Mesenteric fat pad (tissue), 1 donor: ENCODE data around the gene CHST13. TPM values are rescaled to one million over a fixed set of nuclear protein-coding genes. Genes with fewer than 3 reads are reported as not detected.
A peak's percentile ranks its signal among the peaks of the same experiment; 100 is the strongest.

Source experiments
- DNase-seq: peaks from one replicate; pipeline ENCODE4 v3.0.0-alpha.2; 2020; ENCODE audit warnings: low spot score
- total RNA-seq: library from RNA; stranded (reverse); fragmentation: NEBNext Ultra II Directional; extraction: Animal tissue kit (Norgen Biotek cat#: 25700); gene quantifications from one replicate; pipeline ENCODE4 v1.2.1, GENCODE V29; 2021
- donor health status: DM: yes; HTN: yes; CAD: no.

CHST13 gene
- total RNA-seq, 1 donor from 2014 or later, result 2.3 TPM

DNA sequence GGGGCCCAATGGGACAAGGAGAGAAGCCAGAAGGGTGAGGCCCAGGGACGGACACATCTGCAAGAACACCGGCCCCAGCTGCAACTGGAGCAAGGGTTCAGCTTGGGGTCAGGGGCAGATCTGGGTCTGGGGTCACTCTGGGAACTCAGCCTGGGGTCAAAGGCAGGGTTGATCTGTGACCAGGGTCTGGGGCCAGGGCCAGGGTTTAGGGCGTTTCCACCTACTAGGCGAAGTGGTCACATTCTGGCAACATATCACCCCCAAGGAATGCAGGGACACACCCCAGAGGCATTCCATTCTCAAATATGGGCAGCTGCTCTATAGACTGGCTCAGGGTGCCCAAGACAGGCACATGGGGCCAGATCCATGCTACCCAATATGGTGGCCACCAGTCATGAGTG is 15.4 kb upstream of the CHST13 start:
- DNase-seq, result no peak

DNA sequence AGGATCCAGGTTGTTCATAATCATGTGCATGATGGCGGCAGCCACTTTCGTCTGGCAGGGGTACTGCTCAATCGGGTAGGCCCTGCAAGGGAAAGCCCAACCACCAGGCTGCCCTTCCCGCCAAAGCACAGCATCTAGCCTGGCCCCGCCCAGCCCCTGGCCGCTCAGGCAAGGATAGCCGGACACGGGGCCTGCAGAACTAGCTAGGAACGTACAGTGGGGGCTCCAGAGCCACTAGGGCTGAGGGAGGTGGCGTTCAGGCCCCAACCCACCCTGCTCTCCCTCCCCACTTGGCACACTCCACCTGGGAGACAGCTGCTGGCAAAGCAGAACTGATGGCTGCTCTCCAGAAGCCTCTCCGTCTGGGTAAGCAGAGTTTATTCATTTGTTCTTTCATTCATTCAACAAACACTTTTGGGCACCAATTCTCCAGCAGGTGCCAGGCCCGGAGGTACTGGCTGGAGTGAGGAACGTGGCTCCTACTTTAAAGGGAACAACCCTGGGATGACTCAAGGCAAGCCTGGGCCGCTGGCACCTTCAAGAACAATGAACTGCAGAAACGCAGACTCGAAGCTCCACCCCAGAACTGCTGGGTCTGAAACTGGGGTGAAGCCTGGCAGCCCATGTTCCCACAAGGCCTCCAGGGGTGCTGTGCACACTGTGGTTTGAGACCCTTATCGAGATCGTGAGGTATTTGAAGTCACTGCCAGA is 14.2 kb upstream of the CHST13 start:
- no peak for DNase-seq

- DNase-seq, result no peak
Measured at GRCh38 chr3:126510308-126510910, 13.5 kb upstream of the CHST13 start.

GRCh38 chr3:126511291-126511690 is 12.7 kb upstream of the CHST13 start:
- DNase-seq, result no peak

DNA sequence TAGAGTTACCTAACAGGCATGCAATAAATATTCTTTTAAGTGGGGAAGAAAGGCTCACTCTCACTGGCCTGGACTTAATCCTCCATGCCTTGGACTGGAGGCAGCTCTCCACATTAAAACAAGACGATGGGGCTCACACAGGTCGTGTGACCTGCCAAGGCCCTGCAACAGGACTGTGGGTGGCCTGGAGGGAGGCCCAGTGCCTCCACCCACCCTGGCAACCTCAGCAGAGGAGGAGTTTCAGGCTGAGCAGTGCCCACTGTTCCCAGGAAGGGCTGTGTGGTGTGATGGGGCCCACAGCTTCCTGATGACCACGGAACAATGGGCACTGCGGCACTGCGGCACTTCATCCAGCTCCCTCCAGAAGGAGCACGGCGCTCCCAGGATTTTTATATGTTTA is 11.9 kb upstream of the CHST13 start:
- DNase-seq, result no peak

DNA sequence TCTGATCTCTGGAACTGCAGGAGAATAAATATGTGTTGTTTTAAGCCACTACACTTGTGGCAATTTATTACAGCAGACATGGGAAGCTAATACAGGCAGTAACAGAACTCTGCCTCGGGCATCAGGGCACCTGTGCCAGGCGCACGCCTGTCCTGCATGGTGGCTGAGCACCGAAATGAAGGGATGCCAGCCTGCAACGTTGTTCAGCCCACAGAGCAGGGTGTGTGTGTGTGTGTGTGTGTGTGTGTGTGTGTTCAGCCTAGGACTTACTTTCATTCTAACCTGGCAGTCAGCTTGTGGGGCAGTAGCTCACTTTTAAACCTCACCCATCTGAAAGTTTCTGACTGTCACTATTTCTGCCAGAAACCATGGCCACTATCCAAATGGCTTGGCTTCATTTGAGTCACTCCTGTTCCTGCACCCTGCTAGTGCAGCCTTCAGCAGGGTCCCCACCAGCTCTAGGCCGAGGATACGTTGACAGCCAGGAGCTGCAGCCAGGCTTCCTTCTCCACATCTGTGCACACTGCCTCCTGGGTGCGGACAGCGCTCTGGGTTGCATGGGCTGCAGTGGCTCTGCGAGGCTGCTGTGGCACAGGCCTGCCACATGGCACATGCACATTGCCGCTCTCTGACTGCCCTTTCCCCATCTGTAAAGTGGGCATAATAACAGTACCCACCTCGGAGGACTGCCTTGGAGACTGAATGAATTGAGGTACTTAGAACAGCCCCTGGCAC is 10.9 kb upstream of the CHST13 start:
- no peak for DNase-seq

- no peak for DNase-seq
Measured at GRCh38 chr3:126514161-126514560, 9.8 kb upstream of the CHST13 start.

DNA sequence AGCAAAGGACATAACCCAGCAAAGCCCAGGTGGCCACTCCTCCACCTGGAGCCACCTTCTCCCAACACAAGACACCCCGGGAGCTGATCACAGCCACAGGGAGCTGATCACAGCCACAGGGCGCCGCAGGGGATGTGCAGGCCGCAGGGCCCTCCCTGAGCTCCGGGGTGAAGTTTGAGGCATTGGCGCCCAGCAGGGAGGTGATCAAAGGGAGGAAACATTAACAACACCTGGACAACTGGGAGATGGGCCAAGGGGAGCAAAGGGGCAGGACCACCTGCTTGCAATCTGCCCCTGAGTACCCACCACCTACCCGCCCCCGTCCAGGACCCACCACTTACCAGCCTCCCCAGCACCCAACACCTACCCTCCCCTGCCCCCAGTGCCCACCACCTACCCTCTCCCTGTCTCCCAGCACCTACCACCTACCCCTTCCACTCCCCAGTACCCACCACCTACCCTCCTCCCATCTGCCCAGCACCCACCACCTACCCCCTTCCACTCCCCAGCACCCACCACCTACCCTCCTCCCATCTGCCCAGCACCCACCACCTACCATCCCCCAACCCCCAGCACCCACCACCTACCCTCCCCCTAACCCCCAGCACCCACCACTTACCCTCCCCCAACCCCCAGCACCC is 8.8 kb upstream of the CHST13 start:
- no peak for DNase-seq

DNA sequence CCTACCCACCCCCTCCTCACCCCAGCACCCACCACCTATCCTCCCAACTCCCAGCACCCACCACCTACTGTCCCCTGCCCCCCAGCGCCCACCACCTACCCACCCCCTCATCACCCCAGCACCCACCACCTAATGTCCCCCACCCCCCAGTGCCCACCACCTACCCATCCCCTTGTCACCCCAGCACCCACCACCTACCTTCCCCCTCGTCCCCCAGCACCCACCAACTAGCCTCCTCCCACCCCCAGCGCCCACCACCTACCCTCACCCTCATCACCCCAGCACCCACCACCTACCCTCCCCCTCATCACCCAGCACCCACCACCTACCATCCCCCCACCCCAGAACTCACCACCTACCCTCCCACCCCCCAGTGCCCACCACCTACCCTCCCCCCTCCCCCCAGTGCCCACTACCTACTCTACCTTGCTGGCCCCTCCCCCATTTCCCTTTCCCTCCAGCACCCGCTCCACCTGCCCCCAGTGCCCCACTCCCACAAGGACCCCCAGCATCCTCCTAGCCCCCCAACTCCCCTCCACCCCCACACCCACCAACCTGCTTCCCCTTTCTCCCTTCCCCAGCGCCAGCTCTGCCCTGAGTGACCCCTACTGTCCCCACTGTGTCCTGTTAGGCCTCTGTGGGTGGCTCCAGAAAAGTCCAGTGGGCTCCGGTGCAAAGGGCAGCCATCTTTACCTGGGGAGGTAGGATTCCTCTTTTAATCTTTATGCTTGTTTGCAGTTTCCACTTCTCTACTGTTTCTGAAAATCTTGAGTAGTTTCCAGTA is 7.6 kb upstream of the CHST13 start:
- DNase-seq, result no peak

- no peak for DNase-seq
Measured at GRCh38 chr3:126516936-126517290, 7.0 kb upstream of the CHST13 start.

DNA sequence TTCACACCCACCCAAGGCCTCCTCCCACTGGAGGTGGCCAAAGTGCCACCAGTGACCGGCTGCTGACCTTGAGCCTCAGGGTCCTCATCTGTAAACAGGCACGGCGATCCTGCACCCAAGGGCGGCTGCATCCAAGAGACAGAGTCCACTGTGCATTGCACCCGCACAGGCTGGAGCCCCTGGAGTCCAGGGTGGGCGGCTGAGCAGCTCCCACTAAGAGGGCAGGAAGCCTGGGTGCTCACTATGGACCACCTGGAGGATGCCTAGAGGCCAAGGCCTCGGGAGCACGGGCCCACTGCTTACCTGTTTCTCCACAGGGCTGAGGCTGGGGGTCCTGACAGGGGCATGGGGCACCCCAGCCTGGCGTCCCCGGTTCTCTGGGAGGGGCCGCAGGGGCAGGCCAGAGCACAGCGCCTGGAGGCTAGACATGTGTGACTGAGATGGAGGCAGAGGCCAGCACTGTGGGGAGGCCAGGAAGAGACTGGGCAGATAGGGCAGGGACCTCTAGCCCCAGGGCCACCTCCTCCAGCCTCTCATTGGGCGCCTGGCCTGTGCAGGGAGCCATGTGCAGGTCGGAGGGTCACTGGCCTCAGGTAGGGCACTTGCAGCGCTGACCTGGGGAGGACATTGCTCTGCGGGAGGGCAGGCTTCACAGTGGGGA is 6.5 kb upstream of the CHST13 start, which contains the start of gene UROC1:
UROC1 (minus strand) TSS at position 483 of the 661 bp plus-strand sequence; CDS start at position 429, 54 bp downstream.
- no peak for DNase-seq

- no peak for DNase-seq
Measured at GRCh38 chr3:126517986-126518778, 5.8 kb upstream of the CHST13 start.

- DNase-seq, result no peak
Measured at GRCh38 chr3:126518779-126519177, 5.2 kb upstream of the CHST13 start.

DNA sequence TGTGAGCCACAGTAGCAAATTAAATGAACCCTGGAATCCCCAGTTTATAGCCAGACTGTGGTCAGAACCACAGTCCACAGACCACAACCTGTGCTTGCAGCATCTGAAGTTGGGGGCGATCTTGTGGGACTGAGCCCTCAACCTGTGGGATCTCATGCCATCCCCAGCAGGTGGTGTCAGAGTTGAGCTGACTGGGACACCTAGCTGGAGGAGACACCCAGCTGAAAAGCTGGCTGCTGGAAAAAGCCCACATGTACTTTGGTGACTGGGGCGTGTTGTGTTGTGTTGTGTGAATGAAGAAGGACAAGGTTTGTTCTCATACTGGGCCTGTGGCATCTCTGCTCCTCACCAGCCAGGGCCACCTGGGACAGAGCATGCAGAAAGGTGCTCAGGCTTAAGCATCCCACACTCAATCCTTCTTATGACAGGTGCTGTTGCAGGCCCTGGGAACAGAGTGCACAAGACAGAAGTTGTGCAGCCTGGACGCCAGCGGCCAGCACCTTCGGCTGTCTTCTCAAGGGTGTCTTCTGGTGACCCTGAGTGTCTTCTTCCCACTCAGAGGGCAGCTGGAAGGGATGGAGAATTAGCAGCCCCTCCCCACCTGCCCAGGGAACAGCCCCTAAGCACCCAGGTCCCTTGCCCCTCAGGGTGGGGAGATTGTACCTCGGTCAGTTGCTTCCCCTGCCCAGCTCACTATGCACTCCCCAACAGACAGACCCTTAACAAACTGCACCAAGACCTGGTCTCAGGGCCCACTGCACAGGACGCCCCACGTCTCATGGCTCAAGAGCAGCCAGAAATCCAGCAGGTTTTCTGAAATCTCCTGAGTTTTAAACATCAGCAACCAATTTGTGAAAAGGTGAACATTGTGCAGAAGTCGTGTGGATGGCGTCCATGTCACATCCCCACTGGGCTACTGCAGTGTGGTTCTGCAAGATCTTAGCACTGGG is 4.2 kb upstream of the CHST13 start:
- no peak for DNase-seq

DNA sequence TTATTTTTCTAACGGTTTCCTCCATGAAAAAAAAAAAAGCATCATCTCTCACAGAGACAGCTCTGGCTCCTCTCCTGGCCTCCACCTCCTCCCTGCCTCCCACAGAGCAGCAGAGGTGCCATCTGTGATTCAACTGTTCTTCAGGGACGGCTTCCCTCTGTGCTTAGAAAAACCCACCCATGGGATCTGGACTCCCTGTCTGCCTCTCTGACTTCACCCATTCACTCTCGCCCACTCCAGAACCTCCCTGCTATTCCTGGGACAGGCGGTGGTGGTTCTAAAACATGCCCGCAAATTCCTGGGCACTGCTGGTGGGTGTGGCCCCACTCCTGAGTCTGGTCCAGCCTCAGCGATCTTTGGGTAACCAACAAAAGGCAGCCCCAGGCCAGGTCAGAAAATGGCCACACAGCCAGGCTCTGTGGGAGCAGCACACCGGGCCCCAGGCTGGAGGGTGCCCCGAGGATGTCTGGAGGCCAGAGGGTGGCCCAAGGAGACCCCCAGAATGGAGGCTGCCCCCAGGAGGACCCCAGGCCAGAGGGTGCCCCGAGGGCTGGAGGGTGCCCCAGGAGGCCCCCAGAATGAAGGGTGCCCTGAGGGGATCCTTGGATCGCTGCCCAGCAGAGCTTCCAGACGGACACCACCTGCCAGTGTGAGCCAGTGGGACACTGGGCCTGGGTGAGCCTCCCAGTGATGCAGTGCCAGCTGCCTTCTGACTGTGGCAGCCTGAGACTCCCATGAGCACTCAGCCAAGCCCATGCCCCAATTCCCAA is 2.6 kb upstream of the CHST13 start:
- no peak for DNase-seq

- DNase-seq, result no peak
Measured at GRCh38 chr3:126522363-126522788, 1.6 kb upstream of the CHST13 start.

DNA sequence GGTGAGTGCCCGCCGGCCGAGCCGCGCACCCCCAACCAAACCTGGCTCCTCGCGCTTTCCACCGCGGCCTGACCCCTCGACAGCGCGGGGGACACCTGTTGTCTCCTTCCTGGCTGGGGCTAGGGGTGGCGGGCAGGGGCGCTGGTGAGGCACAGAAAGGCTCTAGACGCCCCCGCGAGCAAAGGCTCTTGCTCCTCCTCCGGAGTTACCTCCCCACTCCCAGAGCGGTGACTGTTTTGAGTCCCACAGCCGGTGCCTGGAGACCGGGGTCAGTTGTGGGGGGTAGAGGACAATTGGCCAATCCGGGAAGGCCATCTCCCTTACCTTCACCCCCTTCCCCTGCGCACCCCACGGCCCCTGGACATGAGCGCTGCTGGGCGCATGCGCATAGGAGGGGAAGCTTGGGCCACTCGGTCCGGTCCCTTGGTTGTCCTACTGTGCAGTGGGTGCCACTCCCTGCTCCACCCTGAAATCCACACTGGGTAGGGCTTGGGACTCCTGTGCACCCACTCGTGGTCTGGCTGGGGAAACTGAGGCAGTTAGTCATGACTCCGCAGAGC is 554 bp downstream of the CHST13 start:
- peak; percentile 89 for DNase-seq
